WTC11 (cell line): Measurements from ENCODE around the gene MED27. TPM values are rescaled to one million over a fixed set of nuclear protein-coding genes. Genes with fewer than 3 reads are reported as not detected.

Experiments
- ATAC-seq: fragments of 200-7000 bp; cut with Tn5 transposase; 2 replicates; pipeline ENCODE4 v1.10.0; 2021; ENCODE audit warnings: mild to moderate bottlenecking, moderate library complexity
- CTCF ChIA-PET: fragments of 300-600 bp; sonication (Branson Sonifier 250); formaldehyde crosslinking; loops from one replicate; lab custom pipeline; 2021; ENCODE audit warnings: antibody characterized with exemption; lab: Charles Lee
- POLR2A ChIA-PET: fragments of 350-600 bp; sonication (Branson Sonifier 250); formaldehyde crosslinking; loops from one replicate; lab custom pipeline; 2021; ENCODE audit warnings: antibody characterized with exemption; lab: Charles Lee
- DNase-seq: peaks from one replicate; pipeline ENCODE4 v3.0.0; 2021; ENCODE audit warnings: low spot score
- H3K27ac Mint-ChIP-seq: 2 replicates; pipeline ENCODE4 v1.8.0; 2021; ENCODE audit warnings: mixed read lengths
- H3K27me3 Mint-ChIP-seq: 2 replicates; pipeline ENCODE4 v1.8.0; 2021; ENCODE audit warnings: low read depth, mild to moderate bottlenecking, moderate library complexity, mixed read lengths
- H3K36me3 Mint-ChIP-seq: 2 replicates; pipeline ENCODE4 v1.8.0; 2021; ENCODE audit warnings: mixed read lengths
- H3K4me1 Mint-ChIP-seq: 2 replicates; pipeline ENCODE4 v1.8.0; 2022; ENCODE audit warnings: mixed read lengths
- H3K4me3 Mint-ChIP-seq: 2 replicates; pipeline ENCODE4 v1.8.0; 2021; ENCODE audit warnings: mild to moderate bottlenecking, moderate library complexity, mixed read lengths
- H3K9me3 Mint-ChIP-seq: 2 replicates; pipeline ENCODE4 v1.8.0; 2021; ENCODE audit warnings: mixed read lengths
- ATF1 ChIP-seq: sonication (generic); formaldehyde crosslinking; IDR thresholded peaks from 2 replicates; pipeline ENCODE4 v1.8.1; 2023; ENCODE audit warnings: mild to moderate bottlenecking, moderate library complexity, missing genetic modification reagents
- ELF4 ChIP-seq: sonication (generic); formaldehyde crosslinking; IDR thresholded peaks from 2 replicates; pipeline ENCODE4 v1.8.1; 2022; ENCODE audit warnings: low read depth, mild to moderate bottlenecking, moderate library complexity, missing genetic modification reagents
- EMX1 ChIP-seq: fragments of 250-450 bp; sonication (Bioruptor Pico); IDR thresholded peaks from 2 replicates; pipeline ENCODE4 v1.8.0; 2021; ENCODE audit warnings: mild to moderate bottlenecking
- ESRRA ChIP-seq: sonication (generic); formaldehyde crosslinking; IDR thresholded peaks from 2 replicates; pipeline ENCODE4 v1.8.1; 2022; ENCODE audit warnings: mild to moderate bottlenecking, missing genetic modification reagents, borderline replicate concordance
- GABPB1 ChIP-seq: sonication (generic); formaldehyde crosslinking; IDR thresholded peaks from 2 replicates; pipeline ENCODE4 v1.8.1; 2023; ENCODE audit warnings: mild to moderate bottlenecking, missing genetic modification reagents
- GRHL2 ChIP-seq: fragments of 250-450 bp; sonication (Bioruptor Pico); IDR thresholded peaks from 2 replicates; pipeline ENCODE4 v1.8.0; 2022; ENCODE audit warnings: mild to moderate bottlenecking, moderate library complexity; ENCODE audit not compliant: insufficient replicate concordance, severe bottlenecking
- JUN ChIP-seq: sonication (generic); formaldehyde crosslinking; IDR thresholded peaks from 2 replicates; pipeline ENCODE4 v1.8.0; 2023; ENCODE audit warnings: mild to moderate bottlenecking, missing genetic modification reagents
- SMAD4 ChIP-seq: sonication (generic); formaldehyde crosslinking; IDR thresholded peaks from 2 replicates; pipeline ENCODE4 v1.8.0; 2022; ENCODE audit warnings: mild to moderate bottlenecking, missing genetic modification reagents
- TCF7 ChIP-seq: sonication (generic); formaldehyde crosslinking; IDR thresholded peaks from 2 replicates; pipeline ENCODE4 v1.8.0; 2022; ENCODE audit warnings: mild to moderate bottlenecking, low read depth, missing genetic modification reagents, moderate library complexity
- ZBTB21 ChIP-seq: sonication (generic); formaldehyde crosslinking; IDR thresholded peaks from 2 replicates; pipeline ENCODE4 v1.8.1; 2023; ENCODE audit warnings: mild to moderate bottlenecking, missing genetic modification reagents, borderline replicate concordance
- ZNF232 ChIP-seq: sonication (generic); formaldehyde crosslinking; IDR thresholded peaks from 2 replicates; pipeline ENCODE4 v1.8.0; 2022; ENCODE audit warnings: mild to moderate bottlenecking, missing genetic modification reagents
- ZNF317 ChIP-seq: sonication (generic); formaldehyde crosslinking; IDR thresholded peaks from 2 replicates; pipeline ENCODE4 v1.8.1; 2023; ENCODE audit warnings: low read depth, mild to moderate bottlenecking, moderate library complexity, missing genetic modification reagents, borderline replicate concordance
- total RNA-seq: library from RNA; stranded (reverse); gene quantifications from 3 replicates; pipeline ENCODE4 v1.2.3, GENCODE V29; 2021
- TF ChIP-seq, protein P1 (sequence below): sonication (generic); formaldehyde crosslinking; IDR thresholded peaks from 2 replicates; pipeline ENCODE4 v1.8.0; 2023; ENCODE audit warnings: missing genetic modification reagents
- TF ChIP-seq, protein P2 (sequence below): fragments of 250-450 bp; sonication (Bioruptor Pico); IDR thresholded peaks from 2 replicates; pipeline ENCODE4 v1.9.0; 2021; ENCODE audit warnings: mild to moderate bottlenecking
- TF ChIP-seq, protein P3 (sequence below): sonication (generic); formaldehyde crosslinking; IDR thresholded peaks from 2 replicates; pipeline ENCODE4 v1.8.0; 2022; ENCODE audit warnings: missing genetic modification reagents
- TF ChIP-seq, protein P4 (sequence below): sonication (generic); formaldehyde crosslinking; IDR thresholded peaks from 2 replicates; pipeline ENCODE4 v1.8.1; 2023; ENCODE audit warnings: mild to moderate bottlenecking, missing genetic modification reagents
- TF ChIP-seq, protein P5 (sequence below): sonication (generic); formaldehyde crosslinking; IDR thresholded peaks from 2 replicates; pipeline ENCODE4 v1.8.1; 2022; ENCODE audit warnings: low read depth, missing genetic modification reagents, borderline replicate concordance
- TF ChIP-seq, protein P6 (sequence below): sonication (generic); formaldehyde crosslinking; IDR thresholded peaks from 2 replicates; pipeline ENCODE4 v1.8.1; 2023; ENCODE audit warnings: mild to moderate bottlenecking, moderate library complexity, missing genetic modification reagents

MED27 gene
- total RNA-seq, 1 experiment from 2014 or later: 27.9 TPM

DNA sequence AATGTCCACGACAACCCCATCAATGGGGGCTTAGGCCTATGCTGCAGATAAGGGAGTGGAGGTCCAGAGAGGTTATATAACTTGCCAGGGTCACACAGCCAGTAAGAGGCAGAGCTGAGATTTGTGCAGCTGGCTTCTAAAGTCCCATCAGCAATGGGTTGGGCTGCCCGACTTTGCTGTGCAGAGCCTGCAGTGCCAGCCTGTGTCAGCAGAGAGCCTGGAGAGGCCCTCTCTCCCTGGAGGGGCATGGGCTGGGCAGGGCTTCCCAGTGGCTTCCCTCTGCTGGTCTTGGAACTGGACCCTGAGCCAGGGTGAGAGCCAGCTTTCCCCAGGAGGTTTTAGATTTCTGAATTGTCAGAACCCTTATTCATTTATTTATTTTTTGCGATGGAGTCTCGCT lies 262.6 kb downstream of the MED27 start:
- no peaks in the 10 kb centered on the region for H3K36me3 Mint-ChIP-seq
- H3K4me3 Mint-ChIP-seq: no peak overlapping the region
- H3K27ac Mint-ChIP-seq: no peak overlapping the region
- H3K9me3 Mint-ChIP-seq: no peaks in the 10 kb centered on the region
- CTCF ChIA-PET: interaction anchor here (0.6 to 1.4 kb wide), 5 partner anchors 9 to 442 kb away, joined by 3 to 9 read pairs (median 4); no protein-coding TSS in a partner anchor
- H3K4me1 Mint-ChIP-seq: peaks cover 21% of the 10 kb centered on the region
- no peak for TF ChIP-seq ZNF317 (CRISPR knock-in tag)
- TF ChIP-seq ZBTB21 (CRISPR knock-in tag): no peak
- TF ChIP-seq, protein P1, sequence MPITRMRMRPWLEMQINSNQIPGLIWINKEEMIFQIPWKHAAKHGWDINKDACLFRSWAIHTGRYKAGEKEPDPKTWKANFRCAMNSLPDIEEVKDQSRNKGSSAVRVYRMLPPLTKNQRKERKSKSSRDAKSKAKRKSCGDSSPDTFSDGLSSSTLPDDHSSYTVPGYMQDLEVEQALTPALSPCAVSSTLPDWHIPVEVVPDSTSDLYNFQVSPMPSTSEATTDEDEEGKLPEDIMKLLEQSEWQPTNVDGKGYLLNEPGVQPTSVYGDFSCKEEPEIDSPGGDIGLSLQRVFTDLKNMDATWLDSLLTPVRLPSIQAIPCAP (CRISPR knock-in tag): no peak
- TF ChIP-seq, protein P2, sequence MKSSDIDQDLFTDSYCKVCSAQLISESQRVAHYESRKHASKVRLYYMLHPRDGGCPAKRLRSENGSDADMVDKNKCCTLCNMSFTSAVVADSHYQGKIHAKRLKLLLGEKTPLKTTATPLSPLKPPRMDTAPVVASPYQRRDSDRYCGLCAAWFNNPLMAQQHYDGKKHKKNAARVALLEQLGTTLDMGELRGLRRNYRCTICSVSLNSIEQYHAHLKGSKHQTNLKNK (CRISPR knock-in tag): no peak
- TF ChIP-seq ATF1: no peak
- TF ChIP-seq, protein P3, sequence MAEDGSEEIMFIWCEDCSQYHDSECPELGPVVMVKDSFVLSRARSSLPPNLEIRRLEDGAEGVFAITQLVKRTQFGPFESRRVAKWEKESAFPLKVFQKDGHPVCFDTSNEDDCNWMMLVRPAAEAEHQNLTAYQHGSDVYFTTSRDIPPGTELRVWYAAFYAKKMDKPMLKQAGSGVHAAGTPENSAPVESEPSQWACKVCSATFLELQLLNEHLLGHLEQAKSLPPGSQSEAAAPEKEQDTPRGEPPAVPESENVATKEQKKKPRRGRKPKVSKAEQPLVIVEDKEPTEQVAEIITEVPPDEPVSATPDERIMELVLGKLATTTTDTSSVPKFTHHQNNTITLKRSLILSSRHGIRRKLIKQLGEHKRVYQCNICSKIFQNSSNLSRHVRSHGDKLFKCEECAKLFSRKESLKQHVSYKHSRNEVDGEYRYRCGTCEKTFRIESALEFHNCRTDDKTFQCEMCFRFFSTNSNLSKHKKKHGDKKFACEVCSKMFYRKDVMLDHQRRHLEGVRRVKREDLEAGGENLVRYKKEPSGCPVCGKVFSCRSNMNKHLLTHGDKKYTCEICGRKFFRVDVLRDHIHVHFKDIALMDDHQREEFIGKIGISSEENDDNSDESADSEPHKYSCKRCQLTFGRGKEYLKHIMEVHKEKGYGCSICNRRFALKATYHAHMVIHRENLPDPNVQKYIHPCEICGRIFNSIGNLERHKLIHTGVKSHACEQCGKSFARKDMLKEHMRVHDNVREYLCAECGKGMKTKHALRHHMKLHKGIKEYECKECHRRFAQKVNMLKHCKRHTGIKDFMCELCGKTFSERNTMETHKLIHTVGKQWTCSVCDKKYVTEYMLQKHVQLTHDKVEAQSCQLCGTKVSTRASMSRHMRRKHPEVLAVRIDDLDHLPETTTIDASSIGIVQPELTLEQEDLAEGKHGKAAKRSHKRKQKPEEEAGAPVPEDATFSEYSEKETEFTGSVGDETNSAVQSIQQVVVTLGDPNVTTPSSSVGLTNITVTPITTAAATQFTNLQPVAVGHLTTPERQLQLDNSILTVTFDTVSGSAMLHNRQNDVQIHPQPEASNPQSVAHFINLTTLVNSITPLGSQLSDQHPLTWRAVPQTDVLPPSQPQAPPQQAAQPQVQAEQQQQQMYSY: no peak
- no peak for TF ChIP-seq ELF4 (CRISPR knock-in tag)
- no peak for TF ChIP-seq ESRRA (CRISPR knock-in tag)
- no peak for TF ChIP-seq ZNF232 (CRISPR knock-in tag)
- TF ChIP-seq EMX1: no peak
- TF ChIP-seq, protein P4, sequence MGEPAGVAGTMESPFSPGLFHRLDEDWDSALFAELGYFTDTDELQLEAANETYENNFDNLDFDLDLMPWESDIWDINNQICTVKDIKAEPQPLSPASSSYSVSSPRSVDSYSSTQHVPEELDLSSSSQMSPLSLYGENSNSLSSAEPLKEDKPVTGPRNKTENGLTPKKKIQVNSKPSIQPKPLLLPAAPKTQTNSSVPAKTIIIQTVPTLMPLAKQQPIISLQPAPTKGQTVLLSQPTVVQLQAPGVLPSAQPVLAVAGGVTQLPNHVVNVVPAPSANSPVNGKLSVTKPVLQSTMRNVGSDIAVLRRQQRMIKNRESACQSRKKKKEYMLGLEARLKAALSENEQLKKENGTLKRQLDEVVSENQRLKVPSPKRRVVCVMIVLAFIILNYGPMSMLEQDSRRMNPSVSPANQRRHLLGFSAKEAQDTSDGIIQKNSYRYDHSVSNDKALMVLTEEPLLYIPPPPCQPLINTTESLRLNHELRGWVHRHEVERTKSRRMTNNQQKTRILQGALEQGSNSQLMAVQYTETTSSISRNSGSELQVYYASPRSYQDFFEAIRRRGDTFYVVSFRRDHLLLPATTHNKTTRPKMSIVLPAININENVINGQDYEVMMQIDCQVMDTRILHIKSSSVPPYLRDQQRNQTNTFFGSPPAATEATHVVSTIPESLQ (CRISPR knock-in tag): no peak
- TF ChIP-seq, all 79 proteins: peak for 0
- ATAC-seq (no peak), DNase-seq (no peak)
- POLR2A ChIA-PET: no interaction called here
- H3K27me3 Mint-ChIP-seq: no peaks in the 10 kb centered on the region; the same call in 1 of the 2 replicates

DNA sequence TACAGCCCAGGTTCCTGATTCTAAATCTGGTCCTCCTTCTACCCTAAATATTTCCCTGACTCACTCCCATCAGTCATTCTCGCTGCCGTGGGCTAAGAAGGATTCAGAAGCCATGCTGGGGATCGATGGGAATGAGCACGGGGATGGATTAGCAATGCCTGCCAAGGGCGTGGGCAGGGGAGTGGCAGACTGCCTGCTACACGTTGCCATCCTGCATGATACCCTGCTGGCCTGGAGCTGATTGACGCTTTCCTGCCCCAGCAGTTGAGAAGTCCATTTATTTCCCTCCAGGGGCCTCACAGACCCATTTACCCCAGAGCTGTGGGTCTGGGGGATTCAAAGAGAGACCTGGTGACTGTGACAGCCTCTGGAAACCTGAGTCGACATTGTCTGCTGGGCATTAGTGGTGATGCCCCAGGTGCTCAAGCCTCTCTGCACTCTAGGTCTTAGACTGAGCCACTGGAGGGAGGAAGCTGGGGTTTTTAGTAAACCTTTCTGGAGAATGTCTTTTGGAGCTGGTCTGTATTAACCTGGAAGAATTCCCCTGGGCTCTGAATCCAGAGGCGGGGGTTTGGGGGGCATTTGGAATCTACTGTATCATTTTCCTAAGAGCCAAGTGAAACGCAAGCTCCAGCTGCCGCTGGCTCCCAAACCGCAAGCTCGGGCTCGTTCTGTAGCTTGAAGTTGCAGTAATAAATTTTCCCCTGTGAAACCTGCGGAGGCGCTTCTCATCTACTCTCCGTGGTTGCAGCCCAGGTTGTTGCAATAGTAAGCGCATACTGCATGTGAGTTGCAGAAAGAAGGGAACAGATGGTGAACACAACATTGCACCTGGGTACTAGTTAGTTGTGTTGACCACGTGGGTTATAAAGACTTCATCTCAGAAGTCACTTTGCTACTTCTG lies 263.4 kb downstream of the MED27 start:
- Mint-ChIP-seq H3K27ac (no peak overlapping the region), H3K27me3 (no peaks in the 10 kb centered on the region; the same call in 1 of the 2 replicates), H3K4me1 (peaks cover 28% of the 10 kb centered on the region), H3K4me3 (no peak overlapping the region), H3K9me3 (no peaks in the 10 kb centered on the region), H3K36me3 (no peaks in the 10 kb centered on the region)
- ATAC-seq: peak; percentile 44
- CTCF ChIA-PET: interaction anchor here (0.9 to 1.4 kb wide), 6 partner anchors 9 to 443 kb away, joined by 3 to 9 read pairs (median 4); no protein-coding TSS in a partner anchor
- no peak for TF ChIP-seq SMAD4 (CRISPR knock-in tag)
- POLR2A ChIA-PET: interaction anchor here (0.8 kb wide), 1 partner anchor 132 kb away, joined by 8 read pairs; no protein-coding TSS in a partner anchor
- no peak for DNase-seq

DNA sequence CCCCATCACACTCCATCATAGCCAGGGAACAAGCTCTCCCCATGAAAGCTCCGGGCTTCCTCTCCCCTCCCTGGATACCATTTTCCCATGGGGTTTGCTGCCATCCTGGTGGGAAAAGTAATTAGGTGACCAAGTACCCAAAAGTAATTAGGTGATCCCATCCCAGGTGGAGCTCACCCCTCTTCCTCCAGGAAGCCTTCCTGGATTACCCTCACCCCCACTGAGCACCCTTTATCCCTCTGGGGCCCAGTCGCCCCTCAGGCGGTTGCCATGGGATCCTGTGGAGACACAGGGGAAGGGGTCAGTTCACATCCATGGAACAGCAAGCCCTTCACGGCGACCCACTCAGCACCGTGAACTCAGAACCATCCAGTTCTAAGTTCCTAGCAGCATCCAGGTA lies 265.0 kb downstream of the MED27 start:
- Mint-ChIP-seq H3K36me3 (no peaks in the 10 kb centered on the region), H3K27ac (no peak overlapping the region), H3K4me1 (peaks cover 32% of the 10 kb centered on the region), H3K27me3 (no peaks in the 10 kb centered on the region; the same call in 1 of the 2 replicates), H3K9me3 (no peaks in the 10 kb centered on the region), H3K4me3 (no peak overlapping the region)
- no peak for ATAC-seq
- ChIA-PET POLR2A (interaction anchor here (0.6 to 0.7 kb wide), 2 partner anchors 54 to 232 kb away, joined by 3 read pairs; no protein-coding TSS in a partner anchor), CTCF (interaction anchor here (1.1 kb wide), 1 partner anchor 24 kb away, joined by 3 read pairs; no protein-coding TSS in a partner anchor)
- no peak for DNase-seq
- TF ChIP-seq, protein P2 (CRISPR knock-in tag): no peak
- TF ChIP-seq JUN (CRISPR knock-in tag): no peak
- TF ChIP-seq GABPB1 (CRISPR knock-in tag): no peak
- no peak for TF ChIP-seq GRHL2 (CRISPR knock-in tag)
- no peak for TF ChIP-seq ATF1
- TF ChIP-seq, protein P5, sequence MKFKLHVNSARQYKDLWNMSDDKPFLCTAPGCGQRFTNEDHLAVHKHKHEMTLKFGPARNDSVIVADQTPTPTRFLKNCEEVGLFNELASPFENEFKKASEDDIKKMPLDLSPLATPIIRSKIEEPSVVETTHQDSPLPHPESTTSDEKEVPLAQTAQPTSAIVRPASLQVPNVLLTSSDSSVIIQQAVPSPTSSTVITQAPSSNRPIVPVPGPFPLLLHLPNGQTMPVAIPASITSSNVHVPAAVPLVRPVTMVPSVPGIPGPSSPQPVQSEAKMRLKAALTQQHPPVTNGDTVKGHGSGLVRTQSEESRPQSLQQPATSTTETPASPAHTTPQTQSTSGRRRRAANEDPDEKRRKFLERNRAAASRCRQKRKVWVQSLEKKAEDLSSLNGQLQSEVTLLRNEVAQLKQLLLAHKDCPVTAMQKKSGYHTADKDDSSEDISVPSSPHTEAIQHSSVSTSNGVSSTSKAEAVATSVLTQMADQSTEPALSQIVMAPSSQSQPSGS (CRISPR knock-in tag): no peak
- TF ChIP-seq TCF7 (CRISPR knock-in tag): no peak
- TF ChIP-seq, protein P6, sequence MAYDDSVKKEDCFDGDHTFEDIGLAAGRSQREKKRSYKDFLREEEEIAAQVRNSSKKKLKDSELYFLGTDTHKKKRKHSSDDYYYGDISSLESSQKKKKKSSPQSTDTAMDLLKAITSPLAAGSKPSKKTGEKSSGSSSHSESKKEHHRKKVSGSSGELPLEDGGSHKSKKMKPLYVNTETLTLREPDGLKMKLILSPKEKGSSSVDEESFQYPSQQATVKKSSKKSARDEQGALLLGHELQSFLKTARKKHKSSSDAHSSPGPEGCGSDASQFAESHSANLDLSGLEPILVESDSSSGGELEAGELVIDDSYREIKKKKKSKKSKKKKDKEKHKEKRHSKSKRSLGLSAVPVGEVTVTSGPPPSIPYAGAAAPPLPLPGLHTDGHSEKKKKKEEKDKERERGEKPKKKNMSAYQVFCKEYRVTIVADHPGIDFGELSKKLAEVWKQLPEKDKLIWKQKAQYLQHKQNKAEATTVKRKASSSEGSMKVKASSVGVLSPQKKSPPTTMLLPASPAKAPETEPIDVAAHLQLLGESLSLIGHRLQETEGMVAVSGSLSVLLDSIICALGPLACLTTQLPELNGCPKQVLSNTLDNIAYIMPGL (CRISPR knock-in tag): no peak
